ENCODE measurements around the gene CPXM2.

CPXM2 gene

DNA sequence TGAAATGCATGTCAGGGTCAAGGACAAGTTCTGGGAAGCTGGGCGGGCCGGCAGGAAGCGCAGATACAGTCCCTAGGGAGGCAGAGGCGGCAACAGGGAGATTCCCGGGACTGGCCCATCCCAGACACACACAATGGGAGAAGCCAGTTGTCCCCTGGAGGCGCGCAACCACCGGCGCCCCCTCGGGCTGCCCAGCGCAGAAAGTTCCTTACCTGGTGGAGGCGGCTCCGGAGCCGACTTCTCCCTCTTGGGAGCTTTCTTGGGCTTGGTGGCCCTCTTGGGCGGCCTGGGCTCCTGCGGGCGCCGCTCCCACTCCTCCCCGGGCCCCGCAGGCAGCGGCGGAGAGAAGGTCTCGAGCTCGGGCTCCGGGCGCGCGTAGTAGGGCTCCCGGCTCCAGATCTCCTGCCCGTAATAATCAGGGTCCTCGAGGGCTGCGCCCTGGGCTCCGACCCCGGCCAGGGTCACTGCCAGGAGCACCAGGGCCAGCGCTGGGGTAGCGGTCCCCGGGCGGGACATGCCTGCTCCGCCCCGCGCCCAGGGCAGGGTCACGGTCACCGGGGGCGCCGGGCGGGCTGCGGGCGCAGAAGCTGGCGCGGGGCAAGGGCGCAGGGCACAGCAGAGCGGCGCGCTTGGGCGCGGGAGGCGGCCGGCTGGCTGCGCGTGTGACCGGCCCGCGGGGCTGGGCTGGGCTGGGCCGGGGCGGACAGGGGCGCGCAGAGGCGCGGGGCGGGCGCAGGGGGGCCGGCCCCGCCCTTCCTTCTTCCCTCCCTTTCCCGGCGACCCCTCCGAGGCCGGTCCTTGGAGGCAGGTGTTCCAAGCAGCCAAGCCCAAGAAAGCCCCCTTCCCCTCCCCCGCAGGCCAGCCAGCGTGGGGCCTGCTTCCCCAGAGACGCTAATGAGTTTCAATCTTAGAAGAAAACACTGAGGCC, at the start of gene CPXM2:
TSS of gene CPXM2 (minus strand) at position 664 of the 928 bp plus-strand sequence. CDS start at position 516, 148 bp downstream.
- Mint-ChIP-seq H3K4me3 (no peak within 1 kb of the TSS), H3K27me3 (peaks cover 11% of the 10 kb centered on the region), H3K9me3 (ENCODE audit: low read depth) (no peaks in the 10 kb centered on the region), H3K27ac (no peak within 1 kb of the TSS), H3K36me3 (no peaks in the 10 kb centered on the region), H3K4me1 (ENCODE audit: low read depth) (no peaks in the 10 kb centered on the region)

DNA sequence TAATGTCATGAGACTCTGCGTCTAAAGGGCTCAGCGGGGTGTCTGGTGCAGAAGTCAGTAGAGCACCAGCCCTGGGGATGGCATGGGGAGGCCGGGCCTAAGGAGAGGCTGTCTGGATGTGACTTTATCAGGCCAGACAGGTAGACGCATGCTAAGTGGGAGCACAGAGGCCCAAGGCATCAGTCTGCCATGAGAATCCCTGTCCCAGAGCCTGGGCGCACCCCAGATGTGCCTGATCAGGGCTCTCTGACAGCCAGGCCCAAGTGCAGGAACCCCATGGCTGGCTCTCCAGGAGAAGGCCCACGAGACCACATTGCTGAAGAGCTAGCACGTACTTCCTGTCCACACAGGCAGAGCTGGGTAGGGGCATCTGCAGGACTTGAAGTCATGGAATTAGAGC, 48.0 kb upstream of the CPXM2 start:
- Mint-ChIP-seq H3K27ac (no peak overlapping the region), H3K4me1 (ENCODE audit: low read depth) (no peaks in the 10 kb centered on the region), H3K27me3 (no peaks in the 10 kb centered on the region), H3K4me3 (no peak overlapping the region), H3K9me3 (ENCODE audit: low read depth) (no peaks in the 10 kb centered on the region), H3K36me3 (no peaks in the 10 kb centered on the region)

DNA sequence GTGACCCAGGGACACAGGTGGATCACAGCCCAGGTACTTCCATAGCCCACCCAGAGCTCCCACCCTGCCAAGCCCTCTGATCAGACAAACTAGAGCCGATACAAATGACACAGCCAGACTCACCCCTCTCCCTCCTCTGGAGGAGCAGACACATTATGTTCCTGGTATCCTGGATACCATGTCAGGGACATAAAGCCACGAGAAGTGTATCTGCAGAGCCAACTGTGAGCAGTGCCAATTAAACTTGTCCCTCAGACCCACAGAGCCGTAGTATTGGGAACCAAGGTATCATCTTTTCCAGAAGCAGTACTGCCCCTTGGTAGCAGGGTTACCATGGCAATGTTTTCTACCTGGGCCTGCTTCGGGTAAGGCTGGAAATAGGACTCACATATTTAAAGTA, 47.3 kb upstream of the CPXM2 start:
- no peak overlapping the region for H3K4me3 Mint-ChIP-seq

DNA sequence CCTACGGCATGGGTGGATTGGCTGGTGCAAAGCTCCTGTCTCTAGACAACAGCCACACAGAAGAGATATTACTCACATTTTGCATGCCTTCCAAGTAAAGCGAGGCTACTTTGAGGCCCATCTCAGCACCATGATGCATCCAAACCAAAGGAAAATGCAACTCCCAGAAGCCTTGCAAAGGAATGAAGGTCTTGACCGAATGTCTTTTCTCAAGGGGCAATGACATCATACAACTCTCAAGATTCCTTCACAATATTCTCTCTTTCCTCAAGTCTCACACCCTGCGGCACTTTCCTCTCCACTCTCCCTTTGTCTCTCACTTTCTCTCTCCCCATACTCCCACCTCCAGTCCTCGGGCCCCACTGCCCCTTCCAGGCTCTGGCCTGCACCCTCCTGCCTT, 44.8 kb upstream of the CPXM2 start:
- Mint-ChIP-seq H3K27ac (no peak overlapping the region), H3K27me3 (no peaks in the 10 kb centered on the region), H3K9me3 (ENCODE audit: low read depth) (no peaks in the 10 kb centered on the region), H3K36me3 (no peaks in the 10 kb centered on the region), H3K4me1 (ENCODE audit: low read depth) (no peaks in the 10 kb centered on the region), H3K4me3 (no peak overlapping the region)

More for the DNA sequence above, 47.3 kb upstream of the CPXM2 start:
- Mint-ChIP-seq H3K4me1 (ENCODE audit: low read depth) (no peaks in the 10 kb centered on the region), H3K36me3 (no peaks in the 10 kb centered on the region), H3K27ac (no peak overlapping the region), H3K9me3 (ENCODE audit: low read depth) (no peaks in the 10 kb centered on the region), H3K27me3 (no peaks in the 10 kb centered on the region)

DNA sequence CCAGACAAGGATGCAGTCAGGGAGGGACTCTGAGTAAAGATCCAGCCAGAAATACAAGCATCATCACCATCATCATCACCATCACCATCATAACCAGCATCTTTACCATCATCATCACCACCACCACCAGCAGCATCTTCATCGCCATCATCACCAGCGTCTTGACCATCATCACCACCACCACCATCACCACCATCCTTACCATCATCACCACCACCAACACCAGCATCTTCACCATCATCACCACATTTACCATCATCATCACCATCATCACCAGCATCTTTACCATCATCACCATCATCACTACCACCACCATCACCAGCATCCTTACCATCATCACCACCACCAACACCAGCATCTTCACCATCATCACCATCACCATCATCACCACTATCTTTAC, 44.1 kb upstream of the CPXM2 start:
- no peak overlapping the region for H3K4me3 Mint-ChIP-seq
- H3K36me3 Mint-ChIP-seq, result peaks cover 3% of the 10 kb centered on the region
- no peak overlapping the region for H3K27ac Mint-ChIP-seq

DNA sequence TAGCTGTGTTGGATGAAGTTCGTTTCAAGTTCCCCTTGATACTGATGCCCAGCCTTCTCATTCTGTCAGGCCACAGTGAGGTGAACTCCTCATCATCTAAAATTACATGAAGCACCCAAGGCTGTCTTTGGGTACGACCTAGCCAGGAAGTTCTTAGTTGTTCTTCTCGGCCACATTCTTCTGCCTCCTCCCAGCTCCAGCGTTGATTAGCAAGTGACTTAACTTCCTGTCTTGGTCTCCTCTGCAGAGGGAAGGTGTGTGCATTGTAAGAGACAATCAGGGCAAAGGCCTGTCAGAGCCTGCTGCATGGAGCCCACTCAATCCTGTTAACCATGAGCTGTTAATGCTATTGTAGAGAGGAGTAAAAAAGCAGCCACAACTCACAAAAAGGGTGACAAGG, 43.2 kb upstream of the CPXM2 start:
- H3K4me3 Mint-ChIP-seq, result no peak overlapping the region
- H3K36me3 Mint-ChIP-seq, result peaks cover 3% of the 10 kb centered on the region
- H3K4me1 Mint-ChIP-seq (ENCODE audit: low read depth), result no peaks in the 10 kb centered on the region
- H3K27ac Mint-ChIP-seq, result no peak overlapping the region
- peaks cover 5% of the 10 kb centered on the region for H3K27me3 Mint-ChIP-seq
- no peaks in the 10 kb centered on the region for H3K9me3 Mint-ChIP-seq (ENCODE audit: low read depth)

More for the DNA sequence above, 44.1 kb upstream of the CPXM2 start:
- H3K4me1 Mint-ChIP-seq (ENCODE audit: low read depth), result no peaks in the 10 kb centered on the region
- no peaks in the 10 kb centered on the region for H3K27me3 Mint-ChIP-seq
- no peaks in the 10 kb centered on the region for H3K9me3 Mint-ChIP-seq (ENCODE audit: low read depth)

DNA sequence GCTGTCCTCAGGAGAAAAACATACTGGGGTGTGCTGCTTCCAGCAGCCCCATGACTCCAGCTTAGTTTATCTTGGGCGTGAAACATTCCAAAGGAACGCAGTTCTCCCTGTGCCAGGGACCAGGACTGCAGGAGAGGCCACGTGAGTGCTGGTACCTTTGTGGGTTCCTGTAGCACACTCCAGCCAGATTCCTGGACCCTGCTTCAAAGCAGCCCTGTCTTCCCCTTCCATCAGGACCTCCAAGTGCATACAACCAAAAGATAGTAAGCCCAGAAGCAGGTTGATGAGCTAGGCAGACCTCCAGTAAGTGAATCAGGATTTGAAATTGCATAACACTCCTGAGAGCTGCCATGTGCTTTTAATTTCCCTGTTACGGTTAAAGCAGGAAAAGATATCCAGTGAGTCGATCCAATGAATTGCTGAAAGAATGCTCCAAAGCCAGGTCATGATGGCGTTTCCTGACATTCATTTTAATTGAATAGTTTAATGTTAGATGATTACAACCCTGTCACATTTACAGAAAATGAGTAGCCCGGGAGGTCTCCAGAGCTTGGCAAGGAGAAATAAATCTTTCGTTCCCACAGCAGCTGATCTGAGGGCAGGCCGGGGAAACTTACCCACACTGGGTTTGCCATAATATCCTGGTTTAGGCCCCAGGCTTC, 38.9 kb upstream of the CPXM2 start:
- peaks cover 15% of the 10 kb centered on the region for H3K27me3 Mint-ChIP-seq
- H3K4me3 Mint-ChIP-seq, result no peak overlapping the region
- no peaks in the 10 kb centered on the region for H3K9me3 Mint-ChIP-seq (ENCODE audit: low read depth)
- no peaks in the 10 kb centered on the region for H3K4me1 Mint-ChIP-seq (ENCODE audit: low read depth)
- peaks cover 3% of the 10 kb centered on the region for H3K36me3 Mint-ChIP-seq
- no peak overlapping the region for H3K27ac Mint-ChIP-seq

DNA sequence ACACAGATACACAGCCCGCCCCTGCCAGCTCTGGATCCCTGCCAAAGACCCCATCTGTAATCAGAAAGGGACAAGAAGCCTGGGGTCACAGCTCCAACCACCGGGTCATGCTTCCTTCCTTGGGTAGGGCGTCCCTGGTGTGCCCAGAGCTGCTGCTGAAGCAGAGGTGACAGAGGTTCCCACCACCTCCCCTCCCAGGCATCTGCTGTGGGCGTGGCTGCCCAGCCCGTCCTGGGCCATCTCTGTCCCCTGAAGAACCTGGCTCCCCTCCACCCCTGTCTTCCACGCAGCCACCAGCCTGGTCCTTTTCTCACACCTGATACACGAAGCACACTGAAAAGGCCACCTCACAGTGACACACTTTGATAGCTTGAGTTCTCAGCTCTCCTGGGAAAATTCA, 38.2 kb upstream of the CPXM2 start:
- Mint-ChIP-seq H3K4me1 (ENCODE audit: low read depth) (no peaks in the 10 kb centered on the region), H3K9me3 (ENCODE audit: low read depth) (no peaks in the 10 kb centered on the region), H3K27me3 (peaks cover 15% of the 10 kb centered on the region), H3K36me3 (peaks cover 3% of the 10 kb centered on the region), H3K4me3 (no peak overlapping the region), H3K27ac (no peak overlapping the region)

DNA sequence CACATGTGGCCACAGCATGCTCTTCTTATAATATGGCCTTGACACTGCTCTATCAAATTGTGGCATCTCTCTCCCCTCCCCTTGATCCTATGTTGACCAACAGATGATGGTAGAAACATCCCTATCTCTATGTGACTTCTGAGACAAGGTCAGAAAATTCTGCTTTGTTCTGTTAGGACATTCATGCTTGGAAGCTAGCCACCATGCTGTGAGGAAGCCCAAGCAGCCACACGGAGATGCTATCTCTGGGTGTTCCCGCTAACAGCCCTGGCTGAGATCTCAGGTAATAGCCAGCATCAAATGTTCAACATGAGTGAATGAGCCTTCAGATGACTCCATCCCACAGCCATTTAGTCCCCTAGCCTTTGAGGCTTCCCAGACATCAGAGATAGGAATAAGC, 36.8 kb upstream of the CPXM2 start:
- peaks cover 3% of the 10 kb centered on the region for H3K36me3 Mint-ChIP-seq
- H3K4me1 Mint-ChIP-seq (ENCODE audit: low read depth), result no peaks in the 10 kb centered on the region
- H3K27me3 Mint-ChIP-seq, result peaks cover 15% of the 10 kb centered on the region
- H3K9me3 Mint-ChIP-seq (ENCODE audit: low read depth), result no peaks in the 10 kb centered on the region
- H3K27ac Mint-ChIP-seq, result no peak overlapping the region
- H3K4me3 Mint-ChIP-seq, result no peak overlapping the region

DNA sequence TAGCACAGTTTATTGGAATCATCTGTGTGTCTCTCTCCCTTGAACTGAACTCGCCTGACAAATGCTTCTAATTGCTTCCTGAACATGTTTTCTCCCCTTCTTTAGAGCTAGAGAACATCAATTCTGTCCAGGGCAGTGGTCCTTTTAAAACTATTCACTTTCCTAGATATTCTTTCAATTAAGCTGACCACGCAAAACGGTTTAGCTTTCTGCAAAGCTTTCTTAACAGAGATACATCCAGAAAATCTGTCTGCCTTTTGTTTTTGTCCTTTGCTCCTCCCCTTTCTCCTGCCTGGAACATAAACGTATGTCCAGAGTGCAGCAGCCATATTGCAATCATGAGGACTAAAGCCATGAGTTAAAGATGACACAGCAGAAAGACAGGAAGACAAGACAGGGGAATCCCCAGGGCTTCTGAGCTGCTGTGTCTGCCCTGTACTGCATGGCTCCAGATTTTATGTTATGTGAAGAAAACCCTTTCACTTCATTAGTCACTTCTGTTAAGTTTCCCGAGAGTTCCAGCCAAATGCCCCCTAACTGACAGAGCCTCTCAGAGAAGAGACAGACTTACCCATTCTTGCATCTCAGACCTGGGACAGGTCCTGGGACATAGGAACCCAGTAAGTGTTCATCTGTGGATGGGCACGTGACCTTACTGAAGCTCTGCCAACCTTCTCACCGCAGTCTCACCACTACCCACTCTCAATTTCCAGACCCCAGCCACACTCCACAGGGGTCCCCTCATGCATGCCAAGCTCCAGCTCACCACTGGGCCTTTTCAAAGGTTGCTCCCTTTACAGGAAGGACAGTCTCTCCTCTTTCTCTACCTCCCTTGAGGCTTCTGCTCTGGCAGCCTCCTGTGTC, 35.0 kb upstream of the CPXM2 start:
- no peaks in the 10 kb centered on the region for H3K4me1 Mint-ChIP-seq (ENCODE audit: low read depth)
- no peaks in the 10 kb centered on the region for H3K9me3 Mint-ChIP-seq (ENCODE audit: low read depth)
- no peak overlapping the region for H3K4me3 Mint-ChIP-seq
- H3K36me3 Mint-ChIP-seq, result peaks cover 3% of the 10 kb centered on the region
- H3K27ac Mint-ChIP-seq, result no peak overlapping the region
- H3K27me3 Mint-ChIP-seq, result peaks cover 19% of the 10 kb centered on the region

DNA sequence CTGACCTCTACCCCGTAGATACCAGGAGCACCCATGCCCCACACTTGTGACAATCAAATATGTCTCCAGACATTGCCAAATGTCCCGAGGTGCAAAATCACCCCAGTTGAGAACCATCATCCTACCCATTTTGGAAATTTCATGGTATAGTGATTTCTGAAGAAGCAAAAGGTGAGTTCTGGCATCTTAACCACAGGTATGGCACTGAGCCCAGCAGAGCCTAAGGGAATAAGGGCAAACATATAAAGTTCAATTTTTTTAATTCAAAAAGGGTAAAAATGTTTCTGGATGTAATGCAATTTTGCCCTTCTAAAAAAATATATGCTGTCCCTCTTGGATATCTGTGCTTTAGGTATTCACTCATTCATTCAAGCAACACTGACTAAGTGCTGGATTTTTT, 30.5 kb upstream of the CPXM2 start:
- Mint-ChIP-seq H3K27ac (no peak overlapping the region), H3K36me3 (no peaks in the 10 kb centered on the region)

DNA sequence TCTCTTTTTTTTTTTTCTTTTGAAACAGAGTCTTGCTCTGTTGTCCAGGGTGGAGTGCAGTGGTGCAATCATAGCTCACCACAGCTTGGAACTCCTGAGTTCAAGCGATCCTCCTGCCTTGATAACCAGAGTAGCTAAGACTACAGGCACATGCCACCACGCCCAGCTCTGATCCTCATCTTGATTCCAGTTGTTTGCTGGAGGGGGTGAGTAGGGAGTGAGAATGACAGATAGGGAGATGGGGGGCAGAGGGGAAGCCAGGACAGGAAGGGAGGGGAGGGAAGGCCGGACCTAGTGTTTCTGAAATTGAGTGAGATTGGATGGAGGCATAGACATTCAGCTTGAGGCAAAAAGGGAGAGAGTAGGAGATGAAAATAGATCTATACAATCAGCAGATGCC, 25.2 kb upstream of the CPXM2 start:
- no peak overlapping the region for H3K27ac Mint-ChIP-seq
- H3K36me3 Mint-ChIP-seq, result no peaks in the 10 kb centered on the region
- H3K27me3 Mint-ChIP-seq, result peaks cover 11% of the 10 kb centered on the region
- H3K9me3 Mint-ChIP-seq (ENCODE audit: low read depth), result peaks cover 18% of the 10 kb centered on the region
- no peak overlapping the region for H3K4me3 Mint-ChIP-seq
- no peaks in the 10 kb centered on the region for H3K4me1 Mint-ChIP-seq (ENCODE audit: low read depth)

More for the DNA sequence above, 30.5 kb upstream of the CPXM2 start:
- Mint-ChIP-seq H3K27me3 (peaks cover 5% of the 10 kb centered on the region), H3K4me1 (ENCODE audit: low read depth) (no peaks in the 10 kb centered on the region), H3K4me3 (no peak overlapping the region), H3K9me3 (ENCODE audit: low read depth) (peaks cover 18% of the 10 kb centered on the region)

DNA sequence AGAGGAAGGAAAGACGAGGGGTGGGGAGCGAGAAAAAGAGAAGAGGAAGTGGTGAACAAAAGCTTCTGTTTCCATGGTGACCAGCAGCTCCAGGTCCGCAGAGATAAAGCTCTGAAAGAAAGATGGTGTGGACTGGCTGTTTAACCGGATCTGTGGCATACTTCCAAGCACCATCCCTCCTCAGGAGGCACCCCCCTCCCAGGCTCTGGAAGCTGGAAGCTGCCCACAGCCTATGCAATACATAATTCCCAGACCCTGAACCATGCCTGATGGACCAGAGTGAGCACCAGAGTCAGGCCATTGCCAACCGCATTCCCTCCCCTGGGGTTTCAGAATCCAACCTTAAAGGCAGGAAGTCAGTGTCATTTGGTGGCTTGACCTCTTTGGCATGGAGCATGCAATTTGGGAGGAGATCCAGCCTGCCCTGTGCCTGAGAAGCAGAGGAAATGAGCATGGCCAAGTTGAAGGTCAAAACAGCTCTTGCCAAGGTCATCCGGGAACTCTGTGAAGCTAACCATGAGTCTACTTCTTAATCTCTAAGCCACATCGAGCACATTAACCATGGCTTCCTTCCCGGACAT, 22.2 kb upstream of the CPXM2 start:
- Mint-ChIP-seq H3K36me3 (no peaks in the 10 kb centered on the region), H3K4me3 (no peak overlapping the region), H3K27ac (no peak overlapping the region), H3K9me3 (ENCODE audit: low read depth) (peaks cover 2% of the 10 kb centered on the region), H3K27me3 (peaks cover 23% of the 10 kb centered on the region), H3K4me1 (ENCODE audit: low read depth) (no peaks in the 10 kb centered on the region)

DNA sequence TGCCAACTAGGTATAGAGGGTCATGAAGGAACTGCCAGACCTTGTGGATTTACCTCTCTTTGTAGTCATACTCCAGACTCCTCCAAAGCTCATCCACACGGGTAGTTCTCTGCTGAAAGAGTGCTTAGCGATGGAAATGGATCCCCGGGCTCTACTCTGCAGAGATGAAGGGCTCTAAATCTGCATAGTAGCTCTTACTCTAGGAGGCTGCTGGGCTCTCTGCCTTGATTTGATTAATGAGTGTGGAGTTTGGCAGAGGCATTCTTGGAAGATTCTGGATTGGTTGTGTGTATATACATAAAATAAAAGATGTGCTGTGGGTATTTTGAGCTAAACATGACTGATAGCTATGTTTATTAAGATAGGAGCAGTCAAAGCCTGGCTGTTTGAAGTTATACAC, 21.3 kb upstream of the CPXM2 start:
- no peaks in the 10 kb centered on the region for H3K4me1 Mint-ChIP-seq (ENCODE audit: low read depth)
- H3K4me3 Mint-ChIP-seq, result no peak overlapping the region
- no peaks in the 10 kb centered on the region for H3K9me3 Mint-ChIP-seq (ENCODE audit: low read depth)
- peaks cover 23% of the 10 kb centered on the region for H3K27me3 Mint-ChIP-seq
- H3K27ac Mint-ChIP-seq, result no peak overlapping the region
- H3K36me3 Mint-ChIP-seq, result no peaks in the 10 kb centered on the region
